ENCODE results near the gene ZDBF2.
"Not testable (repeated sequence)": the region's sequence is repeated elsewhere in the genome, so short reads cannot be mapped to it uniquely, and the experiment has no call there.

Gene ZDBF2

DNA sequence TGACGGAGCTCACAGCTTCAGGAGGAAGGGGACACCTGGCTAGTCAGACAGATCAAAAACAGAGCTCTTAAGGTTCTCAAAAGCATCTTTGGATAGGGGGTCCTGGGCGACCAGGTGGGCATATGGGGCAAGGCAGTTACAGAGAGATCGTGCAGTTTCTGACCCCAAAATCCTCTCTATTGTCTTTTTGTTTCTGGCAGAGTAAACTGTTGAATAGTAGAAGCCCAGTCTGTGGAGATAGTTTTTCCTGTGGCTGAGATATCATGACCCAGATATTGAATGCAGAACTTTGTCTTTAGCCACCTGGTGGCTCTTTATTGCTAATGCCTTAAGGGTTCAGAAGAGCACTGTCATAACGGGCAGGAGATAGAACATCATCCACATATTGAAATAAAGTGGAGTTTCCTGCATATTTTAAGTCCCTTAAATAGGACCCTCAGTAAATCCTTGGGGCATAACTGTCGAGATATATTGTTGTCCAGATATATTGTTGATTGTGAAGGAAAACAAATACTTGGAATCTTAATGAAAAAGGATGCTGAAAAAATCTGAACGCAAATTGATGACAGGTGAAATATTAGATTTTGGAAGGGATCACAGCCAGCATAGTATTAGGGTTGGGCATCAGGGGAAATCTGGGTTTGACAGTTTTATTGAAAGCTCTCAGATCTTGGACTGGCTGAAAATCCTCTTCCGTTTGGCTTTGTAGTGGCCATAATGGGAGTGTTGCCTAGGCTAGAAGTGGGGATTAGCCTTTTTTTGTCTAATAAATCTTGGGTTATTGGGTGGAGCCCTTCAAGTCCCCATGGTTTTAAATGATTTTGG lies 14.1 kb upstream of the ZDBF2 start:
- DNase-seq: no peak

DNA sequence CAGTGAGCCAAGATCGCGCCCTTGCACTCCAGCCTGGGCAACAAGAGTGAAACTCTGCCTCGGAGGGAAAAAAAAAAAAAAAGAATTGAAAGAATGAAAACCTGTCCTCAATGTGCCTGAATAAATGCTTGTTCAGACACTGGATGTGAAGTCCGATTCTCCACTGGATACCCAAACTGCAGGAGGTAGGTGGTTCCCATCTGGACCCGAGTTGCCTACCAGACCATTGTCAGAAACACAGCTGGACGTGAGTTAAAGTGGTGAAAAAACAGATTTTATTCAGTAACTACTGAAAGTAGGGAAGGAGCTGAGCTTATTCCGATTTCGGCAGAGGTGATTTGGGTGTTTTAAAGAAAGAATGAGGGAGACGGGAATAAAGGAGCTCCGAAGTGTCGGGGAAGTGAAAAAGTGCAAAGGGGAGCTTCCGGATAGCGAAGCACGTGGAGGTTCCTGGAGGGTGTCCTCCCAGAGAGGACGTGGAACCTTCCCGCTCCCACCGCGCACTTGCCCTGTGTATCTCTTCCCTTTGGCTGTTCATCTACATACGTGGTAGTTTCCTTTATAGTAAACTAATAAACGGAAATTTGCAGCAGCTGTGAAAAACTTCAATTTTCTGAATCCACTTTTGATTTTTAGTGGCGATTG lies 10.4 kb upstream of the ZDBF2 start:
- DNase-seq: no peak

DNA sequence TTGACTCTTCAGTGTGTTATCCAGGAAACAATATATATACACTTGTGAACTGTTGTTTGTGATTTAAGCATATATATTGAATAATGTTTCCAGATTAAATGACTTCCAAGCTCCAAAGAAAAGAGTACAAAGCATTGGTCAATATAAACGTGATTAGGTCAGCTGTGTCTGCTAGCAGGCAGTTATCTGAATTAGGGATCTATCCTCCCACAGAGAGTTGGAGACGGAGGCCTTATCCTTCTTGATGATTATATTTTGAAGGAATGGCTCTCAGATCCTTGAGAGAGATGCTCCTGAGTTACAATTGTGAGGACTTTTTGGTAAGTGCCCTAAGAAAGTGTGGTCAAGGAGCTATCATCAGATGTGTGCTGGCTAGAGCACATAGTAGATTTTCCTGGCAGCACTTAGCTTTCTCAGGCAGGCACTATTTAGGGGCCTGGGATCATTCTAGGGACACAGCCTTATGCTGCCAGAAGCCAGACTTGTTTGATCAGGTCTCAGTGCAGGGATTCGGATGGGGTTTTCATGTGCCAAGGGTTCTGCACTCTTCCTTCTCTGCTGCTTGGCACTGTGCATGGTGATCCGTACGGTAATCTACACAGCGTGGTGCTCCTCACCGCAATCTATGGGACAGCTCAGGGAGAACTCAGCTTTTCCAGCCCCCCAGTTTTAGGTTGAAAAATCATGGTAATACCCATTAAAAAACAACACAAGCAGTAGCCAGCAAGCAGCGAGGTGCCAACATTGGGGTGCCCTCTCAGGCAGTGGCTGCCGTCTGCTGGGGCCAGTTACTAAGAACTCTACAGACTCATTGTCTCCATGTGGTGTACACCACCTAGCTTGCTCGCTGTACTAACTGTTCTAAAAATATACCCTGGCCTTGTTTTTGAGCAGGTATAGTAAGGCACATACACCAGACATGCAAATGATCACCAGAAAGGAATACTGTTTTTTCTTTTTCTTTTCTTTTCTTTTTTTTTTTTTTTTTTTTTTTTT lies 8.0 kb upstream of the ZDBF2 start:
- no peak for DNase-seq

DNA sequence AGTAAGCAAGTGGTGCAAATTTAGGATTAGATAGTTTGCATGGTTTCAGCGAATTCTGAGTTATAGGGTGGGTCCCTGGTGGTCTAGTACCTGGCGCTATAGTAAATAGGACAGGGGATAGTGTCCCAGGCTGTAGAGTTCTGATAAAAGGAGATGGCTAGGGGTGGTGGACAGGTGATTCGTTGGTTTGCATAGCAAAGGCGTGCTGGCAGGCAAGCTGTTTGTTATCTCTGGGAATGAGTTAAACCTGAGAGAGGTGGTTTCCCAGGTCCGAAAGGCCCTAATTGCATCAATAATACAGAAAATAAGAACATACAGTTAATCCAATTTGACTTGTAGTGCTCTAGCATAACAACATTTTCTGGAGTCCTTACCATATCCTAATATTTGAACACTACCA lies 6.9 kb upstream of the ZDBF2 start:
- DNase-seq: no peak

DNA sequence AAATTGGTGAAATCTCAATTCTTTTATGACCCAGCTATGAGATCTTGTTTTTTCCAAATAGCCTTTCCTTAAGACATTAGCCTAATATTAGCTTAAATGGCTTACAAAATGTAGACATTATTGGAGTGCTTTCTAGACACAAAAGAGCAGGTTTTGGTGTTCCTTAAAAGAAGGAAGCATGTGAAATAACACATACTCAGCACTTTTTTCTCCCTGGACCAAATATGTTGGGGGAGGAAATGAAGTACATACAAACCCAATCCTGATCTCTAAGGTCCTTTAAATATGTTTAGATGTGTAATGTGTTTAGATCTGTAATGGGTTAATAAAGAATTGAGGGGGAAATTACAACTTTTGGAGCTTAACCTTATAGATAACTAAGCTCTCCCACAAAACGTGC lies 3.4 kb upstream of the ZDBF2 start:
- DNase-seq: no peak

DNA sequence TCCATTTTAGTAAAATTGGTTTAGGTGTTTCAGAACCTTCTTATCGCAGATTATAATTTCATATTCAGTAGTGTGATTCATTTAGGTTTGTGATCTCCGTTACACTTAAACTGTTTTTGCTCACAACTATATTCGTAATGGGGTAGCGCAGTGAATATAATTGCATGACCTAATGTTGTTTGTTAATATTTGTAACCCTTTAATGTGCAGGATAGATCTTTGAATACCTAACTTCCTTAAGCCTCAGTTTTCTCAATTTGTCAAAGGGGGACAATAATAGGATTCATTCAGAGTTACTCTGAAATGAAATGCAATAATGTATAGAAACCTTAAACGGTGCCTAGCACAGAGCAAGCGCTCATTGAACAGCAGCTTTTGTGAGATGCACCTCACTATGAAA lies 558 bp upstream of the ZDBF2 start:
- no peak for DNase-seq

DNA sequence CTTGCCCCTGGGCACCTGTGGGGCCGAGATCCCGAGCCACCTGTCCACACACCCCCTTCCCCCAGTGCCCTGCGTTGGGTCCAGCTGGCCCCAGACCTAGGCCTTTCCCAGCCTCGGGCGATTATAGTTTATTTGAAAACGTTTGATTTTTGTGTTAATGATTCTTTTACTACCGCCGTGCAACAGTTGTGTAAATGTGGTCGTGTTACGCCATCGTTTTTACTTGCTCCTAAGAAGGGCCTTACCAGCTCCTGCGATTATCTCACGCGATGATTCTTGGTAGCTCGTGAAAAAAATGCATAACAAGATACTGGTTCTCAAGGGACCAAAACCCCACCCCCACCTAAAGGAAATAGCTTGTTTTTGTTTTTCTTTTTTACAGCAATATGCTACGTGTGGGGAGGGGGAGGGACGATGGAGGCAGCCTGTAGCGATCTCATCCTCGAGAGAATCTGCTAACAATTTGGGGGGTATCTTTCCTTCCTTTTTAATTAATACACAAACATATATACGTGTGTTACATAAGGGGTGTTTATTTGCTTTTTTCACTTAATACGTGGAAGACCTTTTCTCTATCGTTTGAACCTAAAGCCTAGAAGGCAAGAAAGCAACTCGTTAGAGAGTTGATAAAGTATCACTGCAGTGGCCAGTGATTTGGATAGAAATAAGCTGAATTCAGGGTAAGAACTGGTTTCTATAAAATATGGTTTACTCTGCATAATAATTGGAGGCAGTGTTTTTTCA lies 1.0 kb downstream of the ZDBF2 start:
- no peak for DNase-seq

DNA sequence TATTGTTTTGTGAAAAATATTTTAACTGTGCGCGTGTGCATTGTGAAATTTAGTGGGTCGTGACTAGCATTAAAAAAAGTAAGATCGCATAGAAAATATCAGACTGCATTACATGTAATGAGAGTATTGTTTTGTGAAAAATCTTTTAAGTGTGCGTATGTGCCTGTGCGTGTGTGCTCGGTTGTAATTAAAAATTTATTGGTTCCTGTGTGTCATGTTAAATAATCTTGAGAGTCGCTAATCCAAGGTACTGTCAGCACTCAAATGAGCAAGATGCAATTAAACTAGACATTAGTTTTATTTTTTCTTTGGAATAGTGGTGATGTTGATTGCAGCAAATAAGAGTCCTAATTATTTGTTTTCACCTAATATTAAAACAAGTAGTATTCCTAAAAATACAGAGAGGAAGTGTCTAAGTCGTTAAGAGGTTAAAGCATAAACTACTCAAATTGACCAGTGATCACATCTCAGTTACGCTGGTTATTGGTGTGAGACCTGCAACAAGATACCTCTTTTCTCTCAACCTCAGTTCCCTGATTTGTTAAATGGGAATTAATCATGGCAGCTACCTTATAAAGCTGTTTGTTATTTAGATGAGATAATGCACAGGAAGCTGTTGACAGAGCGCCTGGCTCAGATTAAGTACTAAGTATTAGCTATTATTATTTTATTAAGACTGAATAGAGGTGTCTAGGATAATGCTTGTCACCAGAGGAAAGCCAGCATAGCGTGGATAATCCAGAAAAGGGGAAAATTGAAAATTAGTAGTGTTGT lies 1.9 kb downstream of the ZDBF2 start:
- DNase-seq: no peak

DNA sequence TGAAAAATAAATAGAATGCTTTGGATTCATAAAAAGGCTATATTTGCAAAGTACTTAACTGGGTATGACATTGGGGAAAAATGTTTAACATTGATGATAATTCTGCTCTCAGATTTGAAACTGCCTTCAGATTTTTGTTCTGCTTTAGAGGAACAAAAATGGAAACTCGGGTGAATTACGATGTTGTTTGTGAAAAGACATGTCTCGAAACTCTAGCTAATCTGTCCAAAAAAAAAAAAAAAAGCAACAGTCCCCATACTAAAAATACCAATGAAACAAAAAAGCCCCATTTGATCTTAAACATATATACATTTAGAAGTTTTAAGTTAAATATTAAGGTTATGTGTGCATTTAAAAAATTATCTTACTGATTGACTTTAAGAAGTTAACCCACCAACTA lies 3.0 kb downstream of the ZDBF2 start:
- DNase-seq: no peak

DNA sequence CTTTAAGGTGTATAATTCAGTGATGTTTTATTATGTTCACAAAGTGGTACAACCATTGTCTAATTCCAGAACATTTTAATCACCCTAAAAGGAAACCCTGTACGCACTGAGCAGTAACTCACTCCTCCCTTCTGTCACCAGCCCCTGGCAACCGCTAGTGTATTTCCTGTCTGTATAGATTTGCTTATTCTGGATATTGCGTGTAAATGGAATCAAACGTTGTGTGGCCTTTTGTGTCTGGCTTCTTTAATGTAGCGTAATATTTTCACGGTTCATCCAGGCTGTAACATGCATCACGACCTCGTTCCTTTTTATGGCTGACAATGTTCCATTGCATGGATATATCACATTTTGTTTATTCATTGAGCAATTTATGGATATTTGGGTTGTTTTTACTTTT lies 8.3 kb downstream of the ZDBF2 start:
- no peak for DNase-seq

DNA sequence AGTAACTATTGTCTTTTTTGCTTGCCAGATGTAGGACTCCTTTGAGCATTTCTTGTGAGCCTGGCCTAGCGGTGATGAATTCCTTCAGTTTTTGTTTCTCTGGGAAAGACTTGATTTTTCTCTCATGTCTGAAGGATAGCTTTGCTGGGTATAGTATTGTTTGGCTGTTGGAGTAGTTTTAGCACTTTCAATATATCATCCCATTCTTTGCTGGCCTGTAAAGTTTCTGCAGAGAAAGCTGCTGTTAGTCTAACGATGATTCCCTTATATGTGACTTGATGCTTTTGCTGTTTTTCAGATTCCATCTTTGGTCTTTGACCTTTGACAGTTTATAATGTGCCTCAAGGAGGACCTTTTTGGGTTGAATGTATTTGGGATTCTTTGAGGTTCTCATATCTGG lies 12.7 kb downstream of the ZDBF2 start:
- no peak for DNase-seq

DNA sequence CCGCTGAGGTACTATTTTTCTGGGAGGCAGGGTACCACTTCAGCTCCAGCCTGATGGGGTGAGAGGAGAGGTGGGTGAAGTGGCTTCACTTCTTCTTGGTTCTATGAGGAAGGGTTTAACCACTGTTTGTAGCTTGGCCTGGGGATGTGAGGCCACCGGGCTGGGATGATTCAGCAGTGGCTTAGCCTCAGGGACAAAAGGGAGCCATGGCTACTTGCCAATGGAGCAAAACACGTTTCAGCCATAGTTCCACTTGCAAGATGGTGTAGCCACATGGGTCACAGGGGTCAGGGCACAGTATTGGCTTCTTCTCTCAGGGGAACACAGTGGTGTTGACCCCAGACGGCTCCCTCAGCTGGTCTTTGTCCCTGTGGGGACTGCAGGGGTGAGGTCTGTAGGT lies 14.9 kb downstream of the ZDBF2 start:
- DNase-seq: no peak

DNA sequence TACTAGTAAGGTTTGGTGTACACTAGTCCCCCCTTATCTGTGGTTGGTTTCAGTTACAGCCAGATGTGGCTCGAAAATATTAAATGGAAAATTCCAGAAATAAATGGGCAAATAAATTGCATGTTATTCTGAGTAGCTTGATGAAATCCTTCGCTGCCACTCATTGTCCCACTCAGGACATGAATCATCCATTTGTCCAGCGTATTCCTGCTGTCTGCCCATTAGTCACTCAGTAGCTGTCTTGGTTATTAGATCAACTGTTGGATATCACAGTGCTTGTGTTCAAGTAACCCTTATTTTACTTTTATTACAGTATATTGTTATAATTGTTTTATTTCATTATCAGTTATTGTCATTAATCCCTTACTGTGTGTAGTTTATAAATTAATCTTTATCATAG lies 21.7 kb downstream of the ZDBF2 start:
- DNase-seq: no peak

DNA sequence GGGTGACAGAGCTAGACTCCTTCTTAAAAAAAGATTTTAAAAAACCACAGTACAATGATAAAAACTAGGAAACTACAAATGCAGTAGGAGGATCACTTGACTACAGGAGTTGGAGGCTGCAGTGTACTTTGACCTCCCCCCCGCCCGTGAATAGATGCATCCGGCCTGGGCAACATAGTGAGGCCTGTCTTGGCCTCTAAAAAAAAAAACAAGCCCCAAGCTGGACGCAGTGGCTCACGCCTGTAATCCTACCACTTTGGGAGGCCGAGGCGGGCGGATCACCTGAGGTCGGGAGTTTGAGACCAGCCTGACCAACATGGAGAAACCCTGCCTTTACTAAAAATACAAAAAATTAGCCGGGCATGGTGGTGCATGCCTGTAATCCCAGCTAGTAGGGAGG lies 25.1 kb downstream of the ZDBF2 start:
- not testable (repeated sequence) for DNase-seq

DNA sequence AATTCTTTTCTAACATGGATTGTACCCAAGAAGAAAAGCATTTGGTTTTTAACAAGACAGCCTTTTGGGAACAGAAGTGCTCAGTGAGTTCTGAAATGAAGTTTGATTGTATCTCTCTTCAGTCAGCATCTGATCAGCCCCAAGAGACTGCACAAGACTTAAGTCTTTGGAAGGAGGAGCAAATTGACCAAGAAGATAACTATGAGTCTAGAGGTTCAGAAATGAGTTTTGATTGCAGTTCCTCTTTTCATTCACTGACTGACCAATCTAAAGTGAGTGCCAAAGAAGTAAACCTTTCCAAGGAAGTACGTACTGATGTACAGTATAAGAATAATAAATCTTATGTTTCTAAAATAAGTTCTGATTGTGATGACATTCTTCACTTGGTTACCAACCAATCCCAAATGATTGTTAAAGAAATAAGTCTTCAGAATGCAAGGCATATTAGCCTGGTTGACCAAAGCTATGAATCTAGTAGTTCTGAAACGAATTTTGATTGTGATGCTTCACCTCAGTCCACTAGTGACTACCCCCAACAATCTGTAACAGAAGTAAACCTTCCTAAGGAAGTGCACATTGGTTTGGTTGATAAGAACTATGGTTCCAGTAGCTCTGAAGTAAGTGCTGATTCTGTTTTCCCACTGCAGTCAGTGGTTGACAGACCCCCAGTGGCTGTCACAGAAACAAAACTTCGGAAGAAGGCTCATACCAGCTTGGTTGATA lies 31.2 kb downstream of the ZDBF2 start:
- no peak for DNase-seq

DNA sequence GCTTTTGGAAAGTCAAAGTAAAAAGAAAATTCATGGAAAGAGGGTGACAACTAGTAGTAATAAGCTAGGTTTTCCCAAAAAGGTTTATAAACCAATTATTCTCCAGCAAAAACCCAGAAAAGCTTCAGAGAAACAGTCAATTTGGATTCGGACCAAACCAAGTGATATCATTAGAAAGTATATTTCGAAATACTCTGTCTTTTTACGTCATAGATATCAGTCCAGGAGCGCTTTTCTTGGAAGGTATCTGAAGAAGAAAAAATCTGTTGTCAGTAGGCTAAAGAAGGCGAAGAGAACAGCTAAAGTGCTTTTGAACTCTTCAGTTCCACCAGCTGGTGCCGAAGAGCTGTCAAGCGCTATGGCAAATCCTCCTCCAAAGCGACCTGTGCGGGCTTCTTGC lies 36.6 kb downstream of the ZDBF2 start:
- DNase-seq: no peak

DNA sequence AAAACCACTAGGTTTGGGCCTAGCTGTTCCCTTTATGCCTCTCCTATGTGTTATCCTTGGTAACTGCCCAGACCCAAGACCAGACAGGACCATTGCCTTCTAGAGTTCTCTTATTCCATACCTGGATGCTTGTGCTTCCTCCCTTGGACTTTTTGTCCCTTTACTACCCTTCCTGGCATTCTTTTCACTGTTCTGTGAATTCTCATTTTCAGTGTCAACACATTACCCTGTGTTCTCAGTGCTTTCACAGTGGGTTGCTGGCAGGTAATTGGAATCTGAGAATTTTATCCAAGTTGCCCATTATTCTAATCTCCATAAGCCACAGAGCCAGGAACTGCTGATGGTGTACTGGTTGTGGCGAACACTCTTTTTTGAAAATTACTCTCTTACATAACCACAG lies 41.7 kb downstream of the ZDBF2 start:
- DNase-seq: no peak

DNA sequence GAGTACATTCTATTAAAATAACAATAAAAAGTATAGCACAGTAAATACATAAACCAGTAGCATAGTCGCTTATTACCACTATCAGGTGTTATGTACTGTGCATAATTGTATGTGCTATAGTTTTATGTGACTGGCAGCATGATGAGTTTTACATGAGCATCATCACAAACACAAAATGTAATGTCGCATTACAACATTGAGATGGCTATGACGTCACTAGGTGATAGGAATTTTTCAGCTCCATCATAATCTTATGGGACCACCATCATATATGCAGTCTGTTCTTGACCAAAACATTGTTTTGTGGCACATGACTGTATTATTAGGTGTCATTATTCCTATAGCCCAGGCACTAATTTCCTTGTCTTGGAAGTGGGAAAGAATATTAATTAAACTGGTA lies 48.6 kb downstream of the ZDBF2 start:
- no peak for DNase-seq

DNA sequence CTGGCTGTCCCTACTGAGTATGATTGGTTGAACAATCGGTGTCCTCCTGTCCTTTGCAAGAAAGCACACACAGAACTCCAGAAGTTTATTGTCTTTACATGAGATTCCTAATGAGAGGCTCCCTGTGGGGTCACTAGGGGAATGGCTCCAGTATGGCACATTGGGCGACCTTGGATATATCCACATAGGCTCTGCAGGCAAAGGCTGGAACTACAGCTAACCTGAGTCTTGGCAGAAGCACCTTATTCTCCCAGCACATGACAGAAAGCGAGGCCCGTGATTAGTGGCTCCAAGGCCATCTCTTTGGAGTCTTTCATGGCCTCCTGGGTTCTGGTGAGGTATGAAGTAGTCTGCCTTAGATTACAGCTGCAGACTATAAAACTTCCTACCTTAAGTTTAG lies 49.0 kb downstream of the ZDBF2 start:
- no peak for DNase-seq

DNA sequence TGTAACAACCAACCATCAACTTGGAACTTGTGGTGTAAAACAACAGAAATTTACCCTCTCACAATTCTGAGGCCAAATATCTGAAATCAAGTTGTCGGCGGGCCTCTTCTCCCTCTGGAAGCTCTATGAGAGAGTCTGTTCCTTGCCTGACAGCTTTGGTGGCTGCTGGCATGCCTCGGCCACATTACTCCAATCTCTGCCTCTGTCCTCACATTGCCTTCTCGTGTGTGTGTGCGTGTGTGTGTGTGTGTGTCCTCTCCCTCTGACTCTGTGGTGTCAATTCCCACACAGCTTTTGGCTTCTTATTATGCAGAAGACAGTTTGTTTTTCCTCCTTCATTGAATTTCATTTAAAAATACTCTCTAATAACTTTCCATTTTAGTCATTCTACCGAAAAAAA lies 50.4 kb downstream of the ZDBF2 start:
- DNase-seq: no peak

DNA sequence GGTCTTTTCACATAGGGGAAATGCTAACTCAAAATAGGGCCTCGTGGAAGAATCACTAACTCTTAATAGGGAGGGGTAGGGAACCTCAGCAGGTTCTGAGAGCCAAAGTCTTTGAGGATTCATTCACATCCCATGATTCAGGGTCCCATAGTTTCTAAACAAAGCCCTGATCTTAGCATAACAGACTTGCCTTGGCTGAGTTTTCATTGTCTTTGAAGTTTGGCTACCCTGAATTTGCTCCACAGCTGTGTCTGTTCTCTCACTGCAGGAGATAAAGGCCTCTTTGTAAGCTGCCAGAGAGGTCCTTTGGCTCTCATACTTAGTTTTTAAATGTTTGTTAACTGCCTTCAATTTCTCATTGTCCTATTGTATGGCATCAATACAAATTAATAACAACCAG lies 54.5 kb downstream of the ZDBF2 start:
- no peak for DNase-seq
